Psoas muscle (tissue), 8 donors: ENCODE results near the gene OSR1. TPM values are rescaled to one million over a fixed set of nuclear protein-coding genes. Genes with fewer than 3 reads are reported as not detected.

Source experiments
- ATAC-seq, 4 donors: fragments of 200-7000 bp; cut with Tn5 transposase; one replicate each; pipeline ENCODE4 v1.9.1; 2020; ENCODE audit warnings: moderate library complexity in 3 of 4, mild to moderate bottlenecking in 2 of 4
- DNase-seq, 2 donors: peaks; one replicate each; pipeline ENCODE4 v3.0.0-alpha.2; 2020
- H3K27ac ChIP-seq: fragments of 200-600 bp; one replicate; pipeline ENCODE4 v1.8.0; 2022
- H3K27me3 ChIP-seq, 3 donors: fragments of 200-600 bp in 1 of 3; one replicate each; pipeline versions ENCODE4 v1.6.1 to v1.8.0; 2013 to 2022; ENCODE audit warnings: low read length in 2 of 3, mild to moderate bottlenecking in 2 of 3, moderate library complexity in 1 of 3; ENCODE audit not compliant: insufficient read depth in 3 of 3
- H3K36me3 ChIP-seq, 2 donors: fragments of 200-600 bp in 1 of 2; one replicate each; pipeline versions ENCODE4 v1.6.1 to v1.8.0; 2013 to 2022; ENCODE audit warnings: low read depth in 1 of 2, mild to moderate bottlenecking in 1 of 2, moderate library complexity in 1 of 2; ENCODE audit not compliant: insufficient read depth in 1 of 2
- H3K4me1 ChIP-seq: fragments of 200-600 bp; one replicate; pipeline ENCODE4 v1.8.0; 2022
- H3K4me3 ChIP-seq: fragments of 200-600 bp; one replicate; pipeline ENCODE4 v1.8.0; 2022; ENCODE audit warnings: mild to moderate bottlenecking
- H3K9me3 ChIP-seq: fragments of 200-600 bp; one replicate; pipeline ENCODE4 v1.8.0; 2022
- WGBS, 3 donors: extraction: QIAGEN DNeasy Blood & Tissue Kit; methylation state at CpG; one replicate each; pipeline versions ENCODE4 v1.1.6 to v1.1.7; 2013; 5-methylcytosine and 5-hydroxymethylcytosine counted together
- intact Hi-C, 2 donors: fragments of 100-400 bp; cut with DNase I; formaldehyde crosslinking; loops; one replicate each; pipeline versions ENCODE4 v1.11.0 to v1.14.2; 2022
- polyA plus RNA-seq, 3 donors: library from polyadenylated mRNA; stranded (reverse); fragments of 200-250 nt; gene quantifications; one replicate each; pipeline ENCODE4 v1.2.3, GENCODE V29; 2013
- total RNA-seq, 4 donors: library from RNA; stranded (reverse); fragmentation: NEBNext Ultra II Directional in 2 of 4; extraction: Animal tissue kit (Norgen Biotek cat#: 25700) in 2 of 4; gene quantifications; one replicate each; pipeline versions ENCODE4 v1.2.1 to v1.2.4, GENCODE V29; 2021 to 2023
- TF ChIP-seq, protein P1 (sequence below): fragments of 200-600 bp; IDR thresholded peaks from one replicate; pipeline ENCODE4 v1.8.0; 2022; ENCODE audit warnings: antibody characterized with exemption
- donor health status: healthy with polysubstance abuse.
- donor health status: DM: no; HTN: no; CAD: no; lungs with moderate emphysema.
- donor health status: Bipolar disorder and iron deficiency.
- donor health status: healthy.
- donor health status: DM: yes; HTN: yes; CAD: no.
- donor health status: DM: no; HTN: no; CAD: no.
- donor health status: DM: no; HTN: no; CAD: no.
- donor health status: DM: yes; HTN: yes; CAD: no.

The OSR1 gene
- total and polyA plus RNA-seq, 7 donors, result 1.1 to 6.7 (median 3.2) TPM

DNA sequence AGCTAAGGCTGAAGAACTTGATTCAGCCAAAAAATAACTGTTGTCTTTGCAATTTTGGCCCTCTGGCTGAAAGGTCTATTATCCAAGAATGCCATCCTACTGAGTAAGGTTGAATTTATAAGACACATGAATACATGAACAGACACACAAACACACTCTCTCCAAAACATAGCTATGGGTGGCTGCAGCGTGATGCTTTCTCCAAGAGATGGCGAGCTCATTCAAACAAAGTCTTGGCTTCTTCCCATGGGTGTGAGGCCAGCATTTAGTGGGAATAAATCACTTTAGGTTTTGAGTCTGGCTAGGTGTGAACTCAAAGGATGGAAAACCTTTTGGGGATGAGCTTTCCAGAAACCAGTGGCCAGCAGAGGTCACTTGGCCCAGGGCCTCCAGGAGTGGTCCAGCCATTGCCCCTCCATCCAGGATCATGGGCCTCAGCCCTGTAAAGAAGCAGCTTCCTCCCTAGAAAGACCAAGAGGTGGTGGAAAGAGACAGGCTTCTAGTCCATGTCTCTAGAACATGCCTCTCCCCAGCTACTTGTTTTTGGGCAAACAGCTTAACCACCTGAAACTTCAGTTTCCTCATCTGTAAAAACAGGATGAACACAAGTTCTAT, 11.0 kb upstream of the OSR1 start:
- ATAC-seq (no peak), DNase-seq (no peak)
- WGBS, 3 donors, result 84 to 91% (median 87%) methylated on average over 2 of the region's 2 CpGs
- intact Hi-C loops, result loop anchor here (10.0 kb wide), 2 partner anchors 375 to 485 kb away; no protein-coding TSS in a partner anchor
- Histone ChIP-seq H3K27me3 (peaks cover 0 to 4% (median 0%) of the 10 kb centered on the region in 3 donors), H3K4me1 (no peaks in the 10 kb centered on the region), H3K4me3 (no peak overlapping the region), H3K9me3 (no peaks in the 10 kb centered on the region), H3K36me3 (no peaks in the 10 kb centered on the region), H3K27ac (no peak overlapping the region)
- TF ChIP-seq, protein P1, sequence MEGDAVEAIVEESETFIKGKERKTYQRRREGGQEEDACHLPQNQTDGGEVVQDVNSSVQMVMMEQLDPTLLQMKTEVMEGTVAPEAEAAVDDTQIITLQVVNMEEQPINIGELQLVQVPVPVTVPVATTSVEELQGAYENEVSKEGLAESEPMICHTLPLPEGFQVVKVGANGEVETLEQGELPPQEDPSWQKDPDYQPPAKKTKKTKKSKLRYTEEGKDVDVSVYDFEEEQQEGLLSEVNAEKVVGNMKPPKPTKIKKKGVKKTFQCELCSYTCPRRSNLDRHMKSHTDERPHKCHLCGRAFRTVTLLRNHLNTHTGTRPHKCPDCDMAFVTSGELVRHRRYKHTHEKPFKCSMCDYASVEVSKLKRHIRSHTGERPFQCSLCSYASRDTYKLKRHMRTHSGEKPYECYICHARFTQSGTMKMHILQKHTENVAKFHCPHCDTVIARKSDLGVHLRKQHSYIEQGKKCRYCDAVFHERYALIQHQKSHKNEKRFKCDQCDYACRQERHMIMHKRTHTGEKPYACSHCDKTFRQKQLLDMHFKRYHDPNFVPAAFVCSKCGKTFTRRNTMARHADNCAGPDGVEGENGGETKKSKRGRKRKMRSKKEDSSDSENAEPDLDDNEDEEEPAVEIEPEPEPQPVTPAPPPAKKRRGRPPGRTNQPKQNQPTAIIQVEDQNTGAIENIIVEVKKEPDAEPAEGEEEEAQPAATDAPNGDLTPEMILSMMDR, result no peak

DNA sequence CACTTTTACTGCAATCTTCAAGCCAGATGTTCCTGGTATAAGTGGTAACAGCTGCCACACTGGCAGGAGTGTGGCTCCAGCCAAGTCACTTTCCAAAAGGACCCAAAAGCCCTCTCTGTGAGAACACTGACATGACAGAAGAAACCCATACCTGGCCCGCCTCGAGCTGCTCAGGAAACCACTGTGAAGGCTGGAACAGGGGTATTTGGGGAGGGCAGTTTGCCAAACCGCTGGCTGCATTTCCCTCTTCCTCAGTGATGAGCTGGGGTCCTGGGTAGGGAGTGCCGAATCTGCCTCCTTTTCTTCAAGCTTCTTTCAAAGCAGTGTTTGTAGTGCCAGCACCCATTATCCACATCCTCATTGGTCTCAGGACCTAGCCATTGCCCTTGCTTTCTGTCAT, 10.3 kb upstream of the OSR1 start:
- Histone ChIP-seq H3K27ac (no peak overlapping the region), H3K9me3 (no peaks in the 10 kb centered on the region), H3K27me3 (peaks cover 0 to 4% (median 0%) of the 10 kb centered on the region in 3 donors), H3K4me1 (no peaks in the 10 kb centered on the region), H3K36me3 (no peaks in the 10 kb centered on the region), H3K4me3 (no peak overlapping the region)
- no peak for ATAC-seq
- intact Hi-C loops, result loop anchor here (10.0 kb wide), 2 partner anchors 374 to 484 kb away; no protein-coding TSS in a partner anchor
- TF ChIP-seq, protein P1, result no peak
- WGBS, 3 donors, result 69 to 75% (median 73%) methylated on average over 4 of the region's 4 CpGs
- no peak for DNase-seq

DNA sequence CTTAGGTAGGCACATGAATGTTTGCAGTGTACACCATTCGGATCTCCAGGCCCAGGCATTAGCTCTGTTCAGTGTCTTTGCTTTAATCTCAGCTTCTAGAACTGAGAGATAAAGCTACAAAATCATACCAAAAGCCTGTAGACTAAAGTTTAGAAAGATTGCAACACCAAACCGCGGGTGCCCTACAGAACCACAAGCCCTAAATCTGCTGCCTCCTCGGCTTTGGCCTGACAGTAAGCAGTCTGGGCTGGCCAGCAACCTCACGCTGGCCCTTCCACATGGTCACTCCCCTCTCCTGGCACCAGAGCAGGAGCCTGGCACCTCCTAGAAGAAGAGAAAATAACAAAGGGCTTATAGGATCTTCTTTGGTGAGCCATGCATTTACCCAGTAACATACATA, 8.9 kb upstream of the OSR1 start:
- H3K4me3 ChIP-seq, result no peak overlapping the region
- no peak for DNase-seq

DNA sequence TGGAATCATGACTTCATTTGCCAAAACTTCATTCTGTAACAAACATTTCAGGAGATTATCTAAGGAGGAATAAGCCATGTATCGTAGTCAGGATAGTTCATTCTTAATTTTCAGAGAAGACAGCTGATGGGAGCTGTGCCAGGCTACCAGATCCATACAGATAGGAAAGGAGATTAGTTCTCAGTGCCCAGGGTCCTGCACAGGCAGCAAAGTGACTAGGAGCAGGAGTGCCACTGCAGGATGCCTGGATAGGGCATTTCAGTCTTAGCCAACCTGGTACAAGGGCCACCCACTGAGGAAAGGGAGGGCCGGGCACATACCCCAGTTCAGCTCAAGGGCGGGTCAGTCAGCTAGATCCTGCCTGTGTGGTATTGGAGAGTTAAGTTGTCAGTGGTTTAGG, 6.7 kb upstream of the OSR1 start:
- Histone ChIP-seq H3K27ac (no peak overlapping the region), H3K27me3 (peaks cover 0 to 18% (median 0%) of the 10 kb centered on the region in 3 donors), H3K36me3 (no peaks in the 10 kb centered on the region), H3K9me3 (no peaks in the 10 kb centered on the region), H3K4me1 (no peaks in the 10 kb centered on the region), H3K4me3 (no peak overlapping the region)
- TF ChIP-seq, protein P1, result no peak
- DNase-seq, result no peak
- no peak for ATAC-seq
- 69 to 76% (median 75%) methylated on average over 3 of the region's 3 CpGs for WGBS, 3 donors
- intact Hi-C loops, result loop anchor here (2.0 to 10.0 kb wide), 3 partner anchors 370 to 480 kb away; no protein-coding TSS in a partner anchor

More for the DNA sequence above, 8.9 kb upstream of the OSR1 start:
- TF ChIP-seq, protein P1, result no peak
- Histone ChIP-seq H3K27me3 (peaks cover 0 to 4% (median 0%) of the 10 kb centered on the region in 3 donors), H3K36me3 (no peaks in the 10 kb centered on the region), H3K27ac (no peak overlapping the region), H3K4me1 (no peaks in the 10 kb centered on the region), H3K9me3 (no peaks in the 10 kb centered on the region)
- ATAC-seq, result no peak
- intact Hi-C loops, result loop anchor here (10.0 kb wide), 2 partner anchors 373 to 483 kb away; no protein-coding TSS in a partner anchor
- 54 to 59% (median 58%) methylated on average over 5 of the region's 5 CpGs for whole genome bisulfite sequencing, 3 donors
